GM18526 (cell line): ENCODE results near the gene IRAK3.

ENCODE experiments used
- POLR2A ChIP-seq: IDR thresholded peaks from 3 replicates; pipeline ENCODE4 v1.6.1; 2011; ENCODE audit not compliant: insufficient read length; ENCODE audit errors: extremely low read depth

Gene IRAK3

DNA sequence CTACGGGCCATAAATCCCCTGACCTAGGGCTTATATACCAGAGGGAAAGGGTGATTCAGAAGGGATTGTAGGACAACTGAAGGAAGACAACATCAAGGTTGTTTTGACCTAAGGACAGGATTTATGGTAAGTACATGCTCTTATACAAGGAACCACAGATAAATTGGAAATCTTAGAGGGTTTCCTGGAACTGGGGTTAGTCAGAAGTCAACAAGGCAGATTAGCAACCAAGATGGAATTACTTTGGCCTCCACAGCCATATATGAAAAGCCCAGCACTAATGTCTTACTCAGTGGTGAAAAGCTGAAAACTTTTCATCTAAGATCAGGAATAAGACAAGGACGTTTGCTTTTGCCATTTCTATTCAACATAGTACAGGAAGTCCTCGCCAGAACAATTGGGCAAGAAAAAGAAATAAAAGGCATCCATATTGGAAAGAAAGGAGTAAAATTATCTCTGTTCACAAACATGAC lies 24.6 kb upstream of the IRAK3 start:
- TF ChIP-seq POLR2A, result no peak

DNA sequence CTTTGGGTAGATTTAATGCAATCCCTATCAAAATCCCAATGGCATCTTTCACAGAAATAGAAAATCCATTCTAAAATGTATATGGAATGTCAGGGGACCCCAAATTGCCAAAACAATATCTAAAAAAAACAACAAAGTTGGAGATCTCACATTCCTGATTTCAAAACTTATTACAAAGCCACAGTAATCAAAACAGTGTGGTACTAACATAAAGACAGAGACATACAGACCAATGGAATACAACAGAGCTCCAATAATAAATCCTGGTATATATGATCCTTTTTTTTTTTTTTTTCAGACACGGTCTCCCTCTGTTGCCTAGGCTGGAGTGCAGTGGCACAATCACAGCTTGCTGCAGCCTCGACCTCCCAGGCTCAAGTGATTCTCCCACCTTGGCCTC lies 23.9 kb upstream of the IRAK3 start:
- no peak for TF ChIP-seq POLR2A

DNA sequence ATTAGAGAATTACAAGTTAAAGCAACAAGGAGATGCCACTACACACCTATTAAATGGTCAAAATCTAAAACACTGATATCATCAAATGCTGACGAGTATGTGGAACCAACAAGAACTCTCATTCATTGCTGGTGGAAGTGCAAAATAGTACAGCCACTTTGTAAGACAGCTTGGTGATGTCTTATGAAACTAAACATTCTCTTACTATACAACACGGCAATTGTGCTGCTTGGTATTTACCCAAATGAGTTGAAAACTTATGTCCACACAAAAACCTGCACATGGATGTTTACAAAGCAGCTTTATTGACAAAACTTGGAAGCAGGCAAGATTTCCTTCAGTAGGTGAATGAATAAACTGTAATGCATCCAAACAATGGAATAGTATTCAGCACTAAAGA lies 22.5 kb upstream of the IRAK3 start:
- no peak for TF ChIP-seq POLR2A

DNA sequence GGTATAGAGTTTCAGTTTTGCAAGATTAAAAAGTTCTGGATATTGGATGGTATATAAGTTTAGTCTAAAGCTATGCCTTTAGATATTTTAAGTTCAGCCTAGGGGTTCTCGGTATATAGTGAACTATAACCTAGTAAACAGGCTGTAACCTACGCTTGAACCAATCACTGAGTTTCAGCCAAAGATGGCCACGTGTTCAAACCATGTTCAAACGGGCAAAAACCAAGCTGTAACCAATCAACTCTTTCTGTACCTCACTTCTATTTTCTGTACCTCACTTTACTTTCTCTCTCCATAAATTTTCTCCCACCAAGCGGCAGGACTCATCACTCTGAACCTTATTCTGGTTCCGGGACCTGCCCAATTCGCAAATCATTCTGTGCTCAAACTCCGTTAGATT lies 20.6 kb upstream of the IRAK3 start:
- no peak for TF ChIP-seq POLR2A

DNA sequence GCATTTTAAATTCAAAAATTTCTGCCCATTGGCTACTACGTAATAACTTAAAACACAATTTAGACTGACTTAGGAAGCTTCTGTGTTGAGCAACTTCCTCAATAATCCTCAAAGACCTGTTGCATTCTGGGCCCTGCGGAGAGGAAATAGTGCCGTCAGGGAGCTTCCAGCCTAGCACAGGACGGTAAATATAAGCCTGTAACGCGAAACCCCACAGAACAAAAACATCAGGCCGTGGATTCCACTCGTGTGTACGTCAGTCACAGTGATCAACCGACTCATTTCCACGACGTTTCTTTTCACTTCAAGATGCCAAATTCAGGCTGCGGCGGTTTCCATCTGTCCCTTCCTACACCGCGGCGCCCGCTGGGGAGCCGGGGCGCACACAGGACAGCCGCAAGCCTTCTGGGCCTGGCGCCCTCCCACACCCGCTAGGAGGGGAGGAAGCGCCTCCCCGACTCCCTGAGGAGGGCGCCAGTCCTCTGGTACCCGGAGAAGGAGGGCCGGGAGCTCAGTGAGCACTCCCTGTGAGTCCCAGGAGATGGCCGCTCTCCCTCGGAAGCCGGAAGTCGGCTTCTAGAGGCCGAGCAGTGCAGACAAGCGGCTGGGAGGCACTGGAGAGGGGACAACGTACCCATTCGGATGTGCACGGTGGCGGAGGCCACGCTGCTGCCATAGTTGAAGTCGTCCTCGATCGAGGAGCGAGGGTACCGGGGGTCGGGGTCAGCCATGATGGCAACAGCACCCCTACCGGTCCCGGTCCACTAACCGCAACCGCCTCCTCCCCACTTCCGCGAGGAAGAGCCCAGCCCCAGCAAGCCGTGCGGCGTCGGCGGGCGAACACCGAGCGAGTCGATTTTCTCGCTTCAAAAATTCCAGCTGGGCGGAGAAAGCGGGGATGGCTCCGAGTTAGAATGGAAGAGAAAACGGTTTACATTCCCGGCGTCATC lies 19.5 kb upstream of the IRAK3 start, which contains the start of gene TMBIM4:
TSS of gene TMBIM4 (minus strand) at position 776 of the 950 bp plus-strand sequence. CDS start at position 731, 45 bp downstream.
- peak; percentile 79 for TF ChIP-seq POLR2A

DNA sequence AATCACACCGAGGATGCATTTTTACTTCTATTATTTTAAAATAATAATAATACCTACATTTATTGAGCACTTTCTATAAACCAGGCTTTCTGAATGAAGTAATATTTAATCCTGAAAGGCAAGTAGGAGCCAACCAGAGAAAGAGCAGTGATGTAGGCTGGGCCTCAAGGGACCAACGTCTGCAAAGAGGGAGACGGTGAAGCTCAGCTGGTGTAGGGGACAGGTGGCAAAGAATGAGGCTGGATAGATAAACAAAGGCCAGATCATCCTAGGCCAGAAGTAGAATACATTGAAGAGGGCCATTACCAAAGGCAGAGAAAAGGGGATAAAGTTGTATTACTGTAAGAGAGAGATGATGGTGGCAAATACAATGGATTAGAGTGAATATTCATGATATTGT lies 18.4 kb upstream of the IRAK3 start:
- no peak for TF ChIP-seq POLR2A

DNA sequence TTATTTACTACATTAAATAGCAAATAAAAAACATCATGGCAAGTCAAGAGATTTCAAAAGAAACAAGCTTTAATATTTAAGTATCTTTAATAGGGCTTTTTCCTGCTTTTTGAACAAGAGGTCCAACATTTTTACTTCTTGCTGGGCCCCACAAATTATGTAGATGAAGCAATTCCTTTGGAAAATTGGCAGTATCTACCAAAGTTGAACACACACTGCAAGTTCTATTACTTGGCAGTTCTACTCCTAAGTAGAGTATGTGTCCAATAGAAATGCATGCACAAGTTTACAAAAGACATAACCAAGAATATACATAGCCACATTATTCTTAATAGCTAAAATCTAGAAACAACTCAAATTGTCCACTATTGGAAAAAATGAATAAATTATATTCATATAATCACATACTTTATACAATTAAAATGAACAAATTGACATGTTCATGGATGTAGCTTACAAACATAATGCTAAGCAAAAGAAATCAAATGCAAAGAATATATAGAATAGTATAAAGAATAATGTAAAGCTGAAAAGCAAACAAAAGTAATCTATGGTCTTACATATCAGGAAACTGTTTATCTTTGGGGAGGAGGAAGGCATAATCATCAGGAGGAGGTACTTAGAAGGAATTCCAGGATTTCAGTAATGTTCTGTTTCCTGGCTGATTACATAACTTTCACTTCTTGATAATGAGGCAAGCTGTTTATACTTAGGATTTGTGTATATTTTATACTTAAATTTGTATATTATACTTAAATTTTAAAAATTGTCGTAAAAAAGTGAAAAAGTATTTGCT lies 12.7 kb upstream of the IRAK3 start:
- no peak for TF ChIP-seq POLR2A

DNA sequence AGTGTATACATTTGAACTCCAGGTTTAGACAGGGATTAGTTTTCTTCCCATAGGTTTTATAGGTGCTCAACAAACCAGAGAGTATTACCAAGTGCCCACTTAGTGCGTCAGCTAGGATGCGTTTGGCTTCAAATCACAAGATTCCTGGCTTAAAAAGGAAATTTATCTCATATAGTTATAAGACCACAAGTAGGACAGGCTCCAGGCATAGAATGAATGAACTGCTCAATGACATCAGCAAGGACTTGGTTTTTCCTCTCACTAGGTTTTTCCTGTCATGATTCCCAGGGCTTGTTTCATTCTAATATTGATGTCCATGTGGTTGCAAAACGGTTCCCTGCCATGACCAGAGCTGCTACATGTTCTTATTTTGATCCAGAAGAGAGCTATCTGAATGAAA lies 6.1 kb upstream of the IRAK3 start:
- TF ChIP-seq POLR2A, result no peak

DNA sequence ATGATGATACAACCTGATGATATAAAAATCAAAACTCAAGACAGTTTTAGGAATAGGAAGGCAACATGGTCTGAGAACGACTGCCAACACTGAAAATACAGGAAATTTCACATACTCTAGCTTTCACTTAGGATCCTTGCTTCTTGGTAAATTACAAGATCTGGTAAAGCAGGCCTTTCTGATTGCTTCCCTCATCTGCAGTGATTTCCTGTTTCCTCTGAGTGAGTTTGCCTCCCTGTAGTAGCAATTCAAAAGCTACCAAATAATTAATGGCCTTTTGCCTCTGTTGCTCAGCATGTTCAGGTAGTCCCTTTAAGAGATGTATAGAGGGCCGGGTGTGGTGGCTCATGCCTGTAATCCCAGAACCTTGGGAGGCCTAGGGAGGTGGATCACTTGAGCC lies 2.0 kb upstream of the IRAK3 start:
- TF ChIP-seq POLR2A, result no peak

DNA sequence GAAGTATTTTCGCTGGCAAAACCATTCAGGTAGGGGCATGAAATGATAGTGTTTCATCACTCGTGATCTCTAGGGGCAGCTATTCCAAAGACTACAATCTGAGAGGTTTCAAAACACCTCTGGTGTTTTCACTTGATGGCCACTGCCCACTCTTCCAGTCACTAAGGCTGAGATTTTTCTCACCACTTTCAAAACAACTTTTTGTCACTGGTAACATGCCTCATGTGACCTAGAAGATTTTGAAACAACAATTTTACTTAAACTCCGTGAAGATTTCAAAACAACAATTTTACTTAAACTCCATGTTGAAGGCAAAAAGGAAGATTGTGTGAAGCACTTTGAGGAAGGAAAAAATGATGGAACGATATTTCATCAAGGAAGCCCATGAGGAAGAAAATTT lies 1.2 kb upstream of the IRAK3 start:
- no peak for TF ChIP-seq POLR2A

DNA sequence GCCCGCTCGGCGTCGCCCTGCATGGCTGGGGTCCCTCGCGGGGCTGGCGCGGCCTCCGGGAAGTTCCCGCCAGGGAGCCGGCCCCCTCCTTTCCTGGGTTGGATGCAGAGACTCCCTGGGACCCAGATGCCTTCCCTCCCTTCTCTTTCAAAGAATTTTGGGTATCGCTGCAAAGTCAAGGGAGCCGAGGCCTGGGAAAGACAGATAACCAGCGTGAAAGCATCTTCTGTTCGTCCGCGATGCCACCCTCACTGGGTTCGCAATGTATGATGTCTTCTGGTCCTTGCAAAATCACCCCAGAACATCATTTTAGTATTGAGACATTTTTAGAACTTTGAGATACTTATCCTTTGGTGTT lies 451 bp downstream of the IRAK3 start:
- TF ChIP-seq POLR2A, result no peak

DNA sequence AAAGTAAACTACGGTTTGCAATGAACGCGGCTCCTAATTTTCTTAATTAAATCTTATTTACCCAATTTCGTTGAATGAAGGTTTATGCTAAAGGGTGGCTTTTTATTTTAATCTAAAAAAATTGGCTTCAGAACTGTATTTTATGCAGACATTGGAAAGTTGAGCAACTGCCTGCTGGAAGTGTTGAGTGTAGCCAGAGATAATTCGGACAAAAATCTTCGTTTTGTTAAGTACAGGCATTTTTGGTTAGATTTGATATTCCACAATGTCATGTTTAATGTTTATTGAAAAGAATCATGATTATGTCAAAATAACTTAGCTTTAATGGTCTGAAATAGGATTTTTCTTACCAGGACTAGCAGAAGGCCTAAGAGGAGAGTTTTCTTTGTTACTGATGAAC lies 875 bp downstream of the IRAK3 start:
- no peak for TF ChIP-seq POLR2A

DNA sequence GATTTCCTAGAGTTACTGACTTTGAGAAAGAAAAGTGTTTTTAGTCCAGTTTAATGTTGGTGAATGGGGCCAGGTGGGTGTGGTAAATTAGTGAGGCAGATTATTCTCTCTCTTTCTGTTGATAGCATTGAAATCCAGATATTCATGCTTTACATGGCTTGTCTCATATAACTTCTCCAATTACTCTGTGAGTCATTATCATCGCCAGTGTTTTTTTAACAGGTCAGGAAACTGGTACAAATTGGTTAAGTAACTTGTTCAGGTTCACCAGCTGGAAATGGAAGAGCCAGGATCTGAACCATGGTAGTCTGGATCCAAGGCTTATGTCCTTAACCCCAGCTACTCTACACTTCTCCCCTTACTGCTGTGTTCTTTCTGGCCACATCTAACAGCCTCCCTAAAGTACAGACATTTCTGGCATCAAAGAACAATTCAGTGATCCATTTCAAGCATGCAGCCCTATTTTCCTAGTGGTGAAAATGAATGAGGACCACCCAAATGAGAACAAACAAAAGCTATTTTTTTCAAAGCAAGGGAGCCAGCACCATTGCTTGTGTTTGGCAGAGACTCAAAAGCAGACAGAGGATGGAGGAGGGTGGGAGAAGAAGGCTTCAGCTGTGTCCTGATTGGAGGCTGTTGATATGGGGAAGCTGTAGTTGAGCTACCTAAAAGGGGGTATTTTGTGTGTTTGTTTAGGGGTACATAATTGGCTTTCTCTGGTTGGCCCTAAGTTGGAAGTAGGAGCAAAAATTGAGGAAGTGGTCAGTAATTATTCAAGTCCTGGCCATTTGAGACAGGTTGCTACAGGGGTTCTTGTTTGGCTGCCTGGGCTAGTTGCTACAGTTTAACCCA lies 1.7 kb downstream of the IRAK3 start:
- no peak for TF ChIP-seq POLR2A

DNA sequence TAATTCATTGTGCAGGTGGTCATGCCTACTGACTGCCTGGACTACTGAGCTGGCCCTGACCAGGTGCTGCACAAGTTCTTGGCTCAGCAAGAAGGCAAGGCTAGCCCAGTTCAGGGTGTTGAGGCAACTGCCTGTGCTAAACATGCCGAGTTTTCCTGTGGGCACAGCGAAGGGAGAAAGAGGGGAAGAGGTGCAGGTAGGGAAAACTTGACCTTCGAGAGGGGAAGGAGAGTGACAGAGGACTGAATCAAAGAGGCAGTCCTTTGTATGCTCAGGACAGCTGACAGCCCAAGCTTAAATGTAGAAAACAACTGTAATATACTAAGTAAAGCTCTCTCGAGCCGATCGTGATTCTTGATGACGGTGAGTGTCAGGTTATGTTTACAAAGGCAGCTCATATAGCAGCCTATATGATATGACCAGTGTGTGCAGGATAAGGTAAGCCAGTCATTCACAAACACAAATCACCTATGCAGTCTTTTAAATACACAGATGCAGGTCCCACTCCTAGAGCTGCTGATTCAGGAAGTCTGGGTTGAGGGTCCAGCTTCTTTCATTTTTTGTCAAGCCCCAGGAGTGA lies 2.6 kb downstream of the IRAK3 start:
- TF ChIP-seq POLR2A, result no peak

DNA sequence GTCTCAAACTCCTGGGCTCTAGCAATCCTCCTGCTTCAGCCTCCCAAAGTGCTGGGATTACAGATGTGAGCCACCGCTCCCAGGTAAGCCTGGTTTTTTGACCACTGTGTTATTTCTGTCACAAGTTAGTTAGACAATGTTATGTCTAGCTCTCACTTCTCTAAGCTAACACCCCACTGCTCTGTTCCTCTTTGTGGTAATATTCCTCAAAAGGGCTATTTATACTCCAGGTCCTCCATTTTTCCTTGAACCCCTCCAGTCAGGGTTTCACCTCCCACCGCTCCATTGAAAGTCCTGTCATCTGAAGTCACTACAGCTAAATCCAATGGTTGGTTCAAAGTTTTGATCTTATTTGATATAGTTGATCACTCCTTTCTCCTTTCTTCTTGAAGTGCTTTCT lies 5.1 kb downstream of the IRAK3 start:
- TF ChIP-seq POLR2A, result no peak
